Central memory CD4-positive, alpha-beta T cell (primary cell): ENCODE data around the gene SAMD8.

ENCODE experiments used
- DNase-seq: peaks from one replicate; pipeline ENCODE4 v3.0.0; 2022

Gene SAMD8

GRCh38 chr10:75228278-75228677 lies 116.8 kb downstream of the SAMD8 start:
- DNase-seq = no peak

GRCh38 chr10:75228834-75229233 lies 117.4 kb downstream of the SAMD8 start:
- DNase-seq = no peak

- DNase-seq = no peak
These were observed 118.5 kb downstream of the SAMD8 start for GRCh38 chr10:75229971-75230370.

GRCh38 chr10:75230600-75231038 lies 119.2 kb downstream of the SAMD8 start:
- DNase-seq = peak; percentile 91
